Upper lobe of left lung (tissue), 4 donors: ENCODE results near the gene MAPK8IP1.

ENCODE experiments used
- POLR2A ChIP-seq, 4 donors: fragments of 450-650 bp; IDR thresholded peaks; one replicate each; pipeline ENCODE4 v1.5.1; 2016 to 2017; ENCODE audit warnings: antibody characterized with exemption in 4 of 4, mild to moderate bottlenecking in 2 of 4
- POLR2AphosphoS5 ChIP-seq, 2 donors: sonication (generic); formaldehyde crosslinking; IDR thresholded peaks; one replicate each; pipeline ENCODE4 v1.5.1; 2017; ENCODE audit warnings: antibody characterized with exemption in 2 of 2
- TF ChIP-seq, protein P1 (sequence below), 6 experiments: fragments of 450-650 bp in 4 of 6; fragments of 200-600 bp in 2 of 6; sonication (generic) in 2 of 6; IDR thresholded peaks; one replicate each; pipeline ENCODE4 v1.5.1; 2016 to 2019; ENCODE audit warnings: antibody characterized with exemption in 6 of 6

DNA sequence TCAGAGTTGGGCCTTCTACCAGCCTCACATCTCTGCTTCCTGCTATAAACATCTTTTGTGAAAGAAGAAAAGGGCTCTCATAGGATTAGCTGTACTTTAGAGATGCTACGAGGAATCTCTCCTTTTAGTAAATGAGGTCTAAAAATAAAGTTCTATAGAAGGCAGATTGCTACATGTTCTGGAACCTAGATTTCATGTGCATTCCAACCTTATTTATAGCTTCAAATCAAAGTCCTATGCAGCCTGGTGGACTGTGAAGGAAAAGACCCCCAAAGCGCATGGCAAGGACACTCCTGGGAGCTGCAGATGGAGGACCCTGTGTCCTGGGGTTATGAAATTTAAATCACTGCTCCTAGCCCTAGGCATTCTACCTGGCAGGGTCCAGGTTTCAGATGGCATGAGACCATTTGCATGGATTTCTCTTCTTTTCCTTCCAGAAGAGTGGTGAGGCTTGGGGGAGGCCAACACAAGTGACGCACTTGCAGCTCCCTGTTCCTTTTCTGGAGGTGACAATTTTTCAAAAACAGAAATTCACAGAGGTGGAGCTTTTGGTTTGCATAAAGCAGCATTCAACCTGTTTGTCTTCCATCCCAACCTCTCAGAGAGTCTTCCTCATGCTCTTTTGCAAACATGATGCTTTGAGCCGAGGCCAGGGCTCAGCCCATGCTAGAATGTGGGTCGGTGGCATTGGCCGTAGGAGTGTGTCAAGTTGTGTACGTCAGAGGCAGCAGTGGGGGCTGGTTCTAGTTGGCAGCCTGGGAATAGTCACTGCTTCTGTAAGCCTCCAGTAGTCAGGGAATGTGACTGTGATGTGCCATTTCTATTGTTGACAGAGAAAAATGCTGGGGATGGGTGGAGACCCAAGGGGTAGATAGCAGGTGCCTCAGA is 31.9 kb upstream of the MAPK8IP1 start:
- TF ChIP-seq, protein P1, sequence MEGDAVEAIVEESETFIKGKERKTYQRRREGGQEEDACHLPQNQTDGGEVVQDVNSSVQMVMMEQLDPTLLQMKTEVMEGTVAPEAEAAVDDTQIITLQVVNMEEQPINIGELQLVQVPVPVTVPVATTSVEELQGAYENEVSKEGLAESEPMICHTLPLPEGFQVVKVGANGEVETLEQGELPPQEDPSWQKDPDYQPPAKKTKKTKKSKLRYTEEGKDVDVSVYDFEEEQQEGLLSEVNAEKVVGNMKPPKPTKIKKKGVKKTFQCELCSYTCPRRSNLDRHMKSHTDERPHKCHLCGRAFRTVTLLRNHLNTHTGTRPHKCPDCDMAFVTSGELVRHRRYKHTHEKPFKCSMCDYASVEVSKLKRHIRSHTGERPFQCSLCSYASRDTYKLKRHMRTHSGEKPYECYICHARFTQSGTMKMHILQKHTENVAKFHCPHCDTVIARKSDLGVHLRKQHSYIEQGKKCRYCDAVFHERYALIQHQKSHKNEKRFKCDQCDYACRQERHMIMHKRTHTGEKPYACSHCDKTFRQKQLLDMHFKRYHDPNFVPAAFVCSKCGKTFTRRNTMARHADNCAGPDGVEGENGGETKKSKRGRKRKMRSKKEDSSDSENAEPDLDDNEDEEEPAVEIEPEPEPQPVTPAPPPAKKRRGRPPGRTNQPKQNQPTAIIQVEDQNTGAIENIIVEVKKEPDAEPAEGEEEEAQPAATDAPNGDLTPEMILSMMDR (IDR thresholded peaks at IDR 0.05), result no peak
- no peak for TF ChIP-seq POLR2AphosphoS5 (IDR thresholded peaks at IDR 0.05)
- no peak for TF ChIP-seq POLR2A (IDR thresholded peaks at IDR 0.05)
